NCI-H187 (cell line): ENCODE measurements around the gene CHN1.

Experiments used
- DNase-seq, 2 experiments: peaks; one replicate each; lab custom pipeline; 2025; lab: John Stamatoyannopoulos, UW

The CHN1 gene

GRCh38 chr2:174971868-174972781, 33.1 kb downstream of the CHN1 start:
- DNase-seq, result no peak

DNA sequence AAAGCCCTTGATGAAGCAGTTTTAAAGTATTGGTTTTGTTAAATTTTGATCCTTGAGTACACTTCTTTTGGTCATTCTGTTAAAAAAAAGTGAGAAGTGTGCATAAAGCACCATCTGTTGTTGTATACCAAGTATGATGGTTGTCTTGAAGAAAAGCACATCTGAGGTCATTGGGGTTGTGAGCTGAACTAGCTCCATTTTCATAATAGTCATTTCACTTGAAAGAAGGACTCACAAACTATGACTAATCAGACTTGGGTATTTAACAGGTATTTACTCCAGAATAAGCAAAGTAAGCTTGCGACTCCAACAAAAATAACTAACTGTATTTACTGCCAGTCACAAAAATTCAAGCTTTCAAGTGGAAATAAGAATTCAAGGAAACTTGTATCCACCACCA, 35.1 kb downstream of the CHN1 start:
- DNase-seq, result no peak

- no peak for DNase-seq
Measured at GRCh38 chr2:174969091-174969734, 36.0 kb downstream of the CHN1 start.

GRCh38 chr2:174967691-174968260, 37.4 kb downstream of the CHN1 start:
- DNase-seq, result no peak

- no peak for DNase-seq
Measured at GRCh38 chr2:174967086-174967485, 38.1 kb downstream of the CHN1 start.

- no peak for DNase-seq
Measured at GRCh38 chr2:174965992-174966744, 39.0 kb downstream of the CHN1 start.

DNA sequence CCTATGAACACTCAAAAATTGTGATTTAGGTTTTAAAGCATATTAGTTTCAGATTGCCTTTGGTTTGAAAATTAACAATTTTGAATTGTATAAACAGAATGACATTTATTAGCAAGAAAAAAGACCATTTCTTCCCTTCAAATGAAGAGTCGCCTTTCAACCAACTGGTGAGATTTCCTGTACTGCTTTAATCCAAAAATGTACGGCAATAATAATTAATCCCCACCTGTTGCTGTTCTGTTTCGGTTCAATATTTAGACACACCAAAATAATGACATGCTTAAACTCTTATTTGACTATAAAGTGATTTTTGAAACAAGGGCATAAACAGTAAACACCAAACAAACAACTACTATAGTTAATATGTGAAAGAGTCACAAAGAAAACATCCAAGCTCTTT, 39.6 kb downstream of the CHN1 start:
- DNase-seq, result no peak

- DNase-seq, result no peak
Measured at GRCh38 chr2:174964404-174964803, 40.8 kb downstream of the CHN1 start.

DNA sequence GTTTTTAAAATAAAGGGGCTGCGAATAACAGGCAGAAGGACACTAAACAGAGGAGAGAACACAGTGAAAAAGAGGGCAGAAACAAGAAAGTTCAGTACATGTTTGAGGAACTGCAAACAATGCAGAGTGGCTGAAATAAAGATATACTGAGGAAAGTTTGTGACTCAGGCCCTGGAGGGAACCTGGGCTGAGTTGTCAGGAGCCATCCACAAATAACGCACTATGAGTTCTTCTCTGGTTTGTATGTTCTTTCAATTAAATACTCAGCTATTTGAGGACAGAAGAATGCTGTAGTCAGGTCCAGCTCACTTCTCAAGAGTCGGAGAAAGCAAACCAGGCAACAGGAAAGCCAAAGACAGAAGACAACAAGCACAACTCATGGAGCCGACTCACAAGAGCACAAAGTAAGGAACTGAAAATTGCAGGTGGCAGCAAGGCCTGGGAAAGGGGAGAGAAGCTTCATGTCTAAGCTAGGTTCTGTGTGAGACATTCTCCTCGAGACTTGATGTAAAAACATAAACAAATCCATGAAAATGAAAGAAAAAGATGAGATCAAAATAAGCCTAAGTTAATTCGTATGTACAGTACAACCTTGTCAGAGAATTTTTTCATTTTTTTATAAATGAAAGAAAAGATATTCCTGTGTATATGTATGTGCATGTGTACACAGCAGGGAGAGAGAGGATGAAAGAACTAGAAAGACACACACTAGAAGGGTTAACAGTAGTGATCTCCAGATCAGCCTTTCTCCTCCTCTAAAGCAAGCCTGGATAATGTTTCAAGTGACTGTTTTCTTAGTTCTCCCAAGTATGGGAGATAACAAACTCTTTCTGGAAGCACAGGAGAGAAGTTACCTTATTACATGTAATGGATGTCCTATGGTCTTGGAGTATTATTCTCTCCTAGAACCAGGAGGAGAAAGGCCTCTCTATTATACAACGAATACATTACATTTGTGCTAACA, 41.5 kb downstream of the CHN1 start:
- DNase-seq, result no peak

- DNase-seq, result no peak
Measured at GRCh38 chr2:174959787-174960186, 45.4 kb downstream of the CHN1 start.

DNA sequence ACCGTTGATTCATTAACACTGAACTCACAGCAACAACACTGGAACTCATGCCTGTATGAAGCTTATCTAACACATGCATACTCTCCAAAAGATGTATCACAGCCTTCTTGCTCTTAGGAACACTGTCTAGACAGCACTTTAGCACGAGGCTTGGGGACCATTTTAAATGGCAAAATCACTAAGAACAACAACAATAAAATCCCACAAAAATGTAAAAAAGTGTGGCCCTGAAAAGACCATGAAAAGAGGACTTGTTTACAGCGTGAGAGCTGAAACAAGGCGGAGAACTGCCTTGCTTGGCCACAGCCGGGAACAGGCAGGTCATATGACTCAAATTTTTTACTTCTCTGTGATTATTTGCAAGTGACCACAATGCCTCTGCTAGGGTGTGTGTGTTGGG, 48.1 kb downstream of the CHN1 start:
- no peak for DNase-seq

DNA sequence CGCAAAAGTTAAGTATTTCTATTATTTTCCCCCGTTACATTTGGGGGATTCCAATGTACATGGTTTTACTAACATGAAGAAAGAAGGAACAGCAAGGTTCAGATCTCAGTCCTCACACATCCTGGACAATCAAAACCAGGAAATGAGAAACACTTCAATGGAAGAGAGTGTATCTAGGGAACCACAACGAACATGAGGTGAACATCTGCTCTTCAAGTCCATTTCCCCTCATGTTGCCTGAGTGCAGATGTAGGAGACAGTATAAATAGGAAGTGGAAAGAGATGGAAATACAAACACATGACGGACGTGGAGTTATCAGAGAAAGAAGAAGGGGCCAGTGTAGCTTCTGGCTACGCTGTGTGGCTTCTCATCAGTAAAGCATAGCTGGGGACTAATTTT, 52.6 kb downstream of the CHN1 start:
- DNase-seq, result no peak

DNA sequence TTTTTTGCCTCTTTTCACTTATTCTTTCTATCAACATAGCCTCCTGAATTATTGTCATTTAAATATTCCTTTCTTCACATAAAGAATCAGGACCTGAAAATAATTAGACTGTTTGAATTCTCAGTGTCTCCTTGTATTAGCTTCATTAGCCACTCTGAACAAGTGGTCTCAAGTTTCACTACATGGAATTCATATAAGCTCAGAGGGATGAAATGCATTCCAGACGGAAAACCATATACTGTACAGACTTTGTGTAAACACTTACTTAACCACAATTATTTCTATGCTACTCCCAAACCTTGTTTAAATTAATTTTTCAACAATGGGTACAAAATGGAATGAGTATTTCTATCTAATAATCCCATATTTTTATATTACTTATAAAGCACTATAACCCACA, 53.4 kb downstream of the CHN1 start:
- no peak for DNase-seq

GRCh38 chr2:174949988-174950687, 55.0 kb downstream of the CHN1 start:
- DNase-seq, result no peak

DNA sequence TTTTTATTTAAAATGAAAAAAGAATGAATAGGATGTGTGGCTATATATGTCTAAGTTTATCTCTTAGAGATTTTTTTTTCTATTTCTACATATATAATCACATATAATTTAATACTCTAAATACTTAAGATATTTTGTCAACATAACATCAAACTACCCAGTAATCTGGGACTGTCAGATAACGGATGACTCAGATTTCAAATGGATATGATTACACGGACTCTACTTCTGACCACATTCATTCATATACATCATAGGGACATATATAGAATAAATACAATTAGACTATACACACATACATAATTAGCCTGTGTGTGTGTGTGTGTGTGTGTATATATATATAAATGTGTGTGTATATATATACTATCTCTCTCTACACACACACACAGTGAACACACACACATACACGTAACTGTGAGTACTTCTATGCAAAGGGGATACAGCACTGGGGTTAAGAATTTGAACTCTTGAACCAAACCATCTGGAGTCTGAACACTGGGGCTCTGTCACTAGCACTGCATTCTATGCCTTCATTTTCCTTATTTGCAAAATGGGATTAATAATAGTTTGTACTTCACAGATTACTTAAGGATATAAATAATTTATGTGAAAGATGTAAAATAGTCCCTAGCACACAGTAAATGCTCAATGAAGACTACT, 59.5 kb downstream of the CHN1 start:
- no peak for DNase-seq

GRCh38 chr2:174939046-174939445, 66.1 kb downstream of the CHN1 start:
- no peak for DNase-seq

- DNase-seq, result no peak
Measured at GRCh38 chr2:174931724-174932123, 73.5 kb downstream of the CHN1 start.

- no peak for DNase-seq
Measured at GRCh38 chr2:174929786-174930185, 75.4 kb downstream of the CHN1 start.

DNA sequence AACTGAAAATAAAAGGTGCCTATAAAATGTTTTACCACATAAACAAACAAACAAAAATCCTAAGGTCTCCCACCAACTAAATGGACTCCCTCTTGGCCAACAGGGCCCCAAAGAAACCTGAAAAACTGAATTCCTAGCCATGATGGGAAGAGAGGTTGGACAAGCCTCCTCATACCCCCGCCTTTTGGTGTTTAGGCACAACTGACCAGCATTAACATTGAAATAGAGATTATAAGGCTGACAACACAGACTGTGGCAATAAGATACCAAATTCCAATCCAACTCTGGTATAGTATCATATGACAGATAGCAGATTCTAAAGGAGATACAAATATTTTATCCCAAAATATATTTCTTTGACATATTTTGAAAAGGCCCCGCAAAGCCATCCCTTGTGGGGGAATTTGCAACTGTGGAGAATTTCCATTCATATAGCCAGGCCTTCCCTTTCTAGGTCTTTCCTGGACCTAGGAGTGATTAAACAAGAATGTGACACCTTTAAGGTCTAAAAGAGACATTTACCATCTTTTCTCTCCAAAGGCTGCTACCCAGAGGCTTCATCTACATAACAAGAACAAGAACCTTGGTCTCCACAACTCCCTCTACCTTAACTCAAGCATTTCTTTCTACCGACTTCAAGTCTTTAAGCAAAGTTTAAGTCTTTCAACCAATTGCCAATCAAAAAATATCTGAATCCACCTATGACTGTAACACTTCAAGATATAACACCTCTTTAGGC, 80.0 kb downstream of the CHN1 start:
- no peak for DNase-seq
